Mesendoderm (in vitro differentiated cells): ENCODE results near the gene HDAC5.
"Not testable (repeated sequence)": the region's sequence is repeated elsewhere in the genome, so short reads cannot be mapped to it uniquely, and the experiment has no call there.

Experiments
- DNase-seq: peaks from one replicate; pipeline ENCODE4 v3.0.0; 2013
- H2AK5ac ChIP-seq: 2 replicates; pipeline ENCODE4 v1.6.1; 2013; ENCODE audit warnings: low read length, inconsistent platforms
- H2BK120ac ChIP-seq: 2 replicates; pipeline ENCODE4 v1.6.1; 2013; ENCODE audit warnings: low read depth, mild to moderate bottlenecking, low read length, moderate library complexity, mixed read lengths
- H2BK15ac ChIP-seq: replicated peaks from 2 replicates; pipeline ENCODE4 v1.6.1; 2013; ENCODE audit warnings: low read depth, mild to moderate bottlenecking, moderate library complexity
- H2BK5ac ChIP-seq: 2 replicates; pipeline ENCODE4 v1.6.1; 2013; ENCODE audit warnings: low read length, inconsistent platforms
- H3K18ac ChIP-seq: 2 replicates; pipeline ENCODE4 v1.6.1; 2013; ENCODE audit warnings: mild to moderate bottlenecking, low read length, mixed read lengths
- H3K23ac ChIP-seq: one replicate; pipeline ENCODE4 v1.6.1; 2013; ENCODE audit warnings: low read length
- H3K27ac ChIP-seq: 2 replicates; pipeline ENCODE4 v1.5.1; 2013; ENCODE audit warnings: low read depth, mild to moderate bottlenecking, inconsistent platforms, low read length, moderate library complexity
- H3K27me3 ChIP-seq: 2 replicates; pipeline ENCODE4 v1.6.1; 2013; ENCODE audit warnings: low read length, control low read depth, mild to moderate bottlenecking, inconsistent platforms; ENCODE audit not compliant: insufficient read depth, poor library complexity
- H3K36me3 ChIP-seq: 2 replicates; pipeline ENCODE4 v1.6.1; 2013; ENCODE audit warnings: low read length, inconsistent platforms; ENCODE audit not compliant: control insufficient read depth, insufficient read depth
- H3K4ac ChIP-seq: one replicate; pipeline ENCODE4 v1.6.1; 2013; ENCODE audit warnings: low read depth, mild to moderate bottlenecking, low read length, moderate library complexity
- H3K4me1 ChIP-seq: 2 replicates; pipeline ENCODE4 v1.6.1; 2013; ENCODE audit warnings: low read depth, low read length, inconsistent platforms; ENCODE audit not compliant: control insufficient read depth
- H3K4me2 ChIP-seq: 2 replicates; pipeline ENCODE4 v1.6.1; 2013; ENCODE audit warnings: low read length
- H3K4me3 ChIP-seq: 2 replicates; pipeline ENCODE4 v1.5.1; 2013; ENCODE audit warnings: mild to moderate bottlenecking, low read length
- H3K56ac ChIP-seq: one replicate; pipeline ENCODE4 v1.6.1; 2013; ENCODE audit warnings: low read length
- H3K79me1 ChIP-seq: 2 replicates; pipeline ENCODE4 v1.6.1; 2013; ENCODE audit warnings: low read length, inconsistent platforms
- H3K79me2 ChIP-seq: 2 replicates; pipeline ENCODE4 v1.6.1; 2013; ENCODE audit warnings: mild to moderate bottlenecking, low read length; ENCODE audit not compliant: control insufficient read depth, insufficient read depth
- H3K9ac ChIP-seq: 2 replicates; pipeline ENCODE4 v1.6.1; 2013; ENCODE audit warnings: low read length, inconsistent platforms
- H4K5ac ChIP-seq: one replicate; pipeline ENCODE4 v1.6.1; 2013; ENCODE audit warnings: low read length
- H4K8ac ChIP-seq: one replicate; pipeline ENCODE4 v1.6.1; 2013; ENCODE audit warnings: low read depth, mild to moderate bottlenecking, control low read depth, low read length, moderate library complexity
- WGBS: extraction: QIAGEN DNeasy Blood & Tissue Kit; methylation state at CpG from one replicate; pipeline ENCODE4 v1.1.7; 2013; ENCODE audit warnings: low lambda C conversion rate, missing lambda C conversion rate; ENCODE audit not compliant: insufficient coverage; ENCODE audit errors: extremely low coverage; 5-methylcytosine and 5-hydroxymethylcytosine counted together

Gene HDAC5

GRCh38 chr17:44147812-44148211, 24.4 kb upstream of the HDAC5 start:
- Histone ChIP-seq H3K4me1 (no peaks in the 10 kb centered on the region), H4K8ac (no peak overlapping the region), H2BK5ac (no peak overlapping the region), H3K4me2 (no peak overlapping the region), H3K36me3 (peaks cover 14% of the 10 kb centered on the region), H2BK15ac (no peak overlapping the region), H3K79me1 (peaks cover 24% of the 10 kb centered on the region), H3K56ac (no peak overlapping the region), H3K79me2 (peaks cover 31% of the 10 kb centered on the region), H3K4ac (no peak overlapping the region), H3K27me3 (no peaks in the 10 kb centered on the region), H2BK120ac (no peak overlapping the region), H2AK5ac (no peak overlapping the region), H3K18ac (no peak overlapping the region), H3K4me3 (no peak overlapping the region), H4K5ac (no peak overlapping the region), H3K27ac (no peak overlapping the region), H3K9ac (no peak overlapping the region), H3K23ac (peak overlapping the region; percentile 45)
- no peak for DNase-seq
- WGBS, result no CpG with 5 or more reads among the region's 4 CpGs

- H4K8ac ChIP-seq, result no peak overlapping the region
- H2AK5ac ChIP-seq, result no peak overlapping the region
- H3K36me3 ChIP-seq, result peaks cover 10% of the 10 kb centered on the region
- no peak overlapping the region for H4K5ac ChIP-seq
- no peak overlapping the region for H3K18ac ChIP-seq
- no peak overlapping the region for H3K4me2 ChIP-seq
- peak; percentile 91 for DNase-seq
- H3K27ac ChIP-seq, result peak overlapping the region; percentile 18
- H3K79me2 ChIP-seq, result peaks cover 31% of the 10 kb centered on the region
- H3K56ac ChIP-seq, result no peak overlapping the region
- H3K27me3 ChIP-seq, result no peaks in the 10 kb centered on the region
- no peak overlapping the region for H3K23ac ChIP-seq
- no peak overlapping the region for H3K9ac ChIP-seq
- peaks cover 2% of the 10 kb centered on the region for H3K4me1 ChIP-seq
- no peak overlapping the region for H3K4ac ChIP-seq
- H3K79me1 ChIP-seq, result peaks cover 22% of the 10 kb centered on the region
- no peak overlapping the region for H2BK5ac ChIP-seq
- no peak overlapping the region for H2BK15ac ChIP-seq
- no peak overlapping the region for H2BK120ac ChIP-seq
- no peak overlapping the region for H3K4me3 ChIP-seq
- no CpG with 5 or more reads among the region's 2 CpGs for WGBS
Observed at GRCh38 chr17:44146375-44147346, 23.2 kb upstream of the HDAC5 start.

- Histone ChIP-seq H3K27ac (peak overlapping the region; percentile 37), H3K56ac (no peak overlapping the region), H3K36me3 (peaks cover 10% of the 10 kb centered on the region), H4K8ac (no peak overlapping the region), H3K4me3 (no peak overlapping the region), H2BK120ac (no peak overlapping the region), H3K23ac (no peak overlapping the region), H3K4me1 (peaks cover 2% of the 10 kb centered on the region), H3K4ac (no peak overlapping the region), H3K27me3 (no peaks in the 10 kb centered on the region), H3K79me2 (peaks cover 23% of the 10 kb centered on the region), H3K18ac (no peak overlapping the region), H3K4me2 (no peak overlapping the region), H3K9ac (no peak overlapping the region), H4K5ac (no peak overlapping the region), H2BK15ac (no peak overlapping the region), H2BK5ac (no peak overlapping the region), H3K79me1 (peaks cover 16% of the 10 kb centered on the region), H2AK5ac (no peak overlapping the region)
- no CpG with 5 or more reads among the region's 7 CpGs for WGBS
- peak; percentile 40 for DNase-seq
Observed at GRCh38 chr17:44144966-44145739, 21.7 kb upstream of the HDAC5 start.

- not testable (repeated sequence) for H2BK15ac ChIP-seq, H3K4ac ChIP-seq, H3K4me2 ChIP-seq, H3K9ac ChIP-seq, H4K8ac ChIP-seq, H2BK120ac ChIP-seq, H3K18ac ChIP-seq, H3K27me3 ChIP-seq, H3K4me1 ChIP-seq, H3K56ac ChIP-seq, H3K27ac ChIP-seq, H2AK5ac ChIP-seq, H3K36me3 ChIP-seq, H3K23ac ChIP-seq, H3K4me3 ChIP-seq, H2BK5ac ChIP-seq, DNase-seq, H4K5ac ChIP-seq
- Histone ChIP-seq H3K79me2 (peaks cover 17% of the 10 kb centered on the region), H3K79me1 (peaks cover 13% of the 10 kb centered on the region)
- WGBS, result no CpG with 5 or more reads among the region's 8 CpGs
Observed at GRCh38 chr17:44143921-44144320, 20.5 kb upstream of the HDAC5 start.

- DNase-seq, result peak; percentile 95
- peak overlapping the region; percentile 7 for H3K27ac ChIP-seq
Observed at GRCh38 chr17:44137891-44138709, 14.7 kb upstream of the HDAC5 start.

More at GRCh38 chr17:44137891-44138709, 14.7 kb upstream of the HDAC5 start:
- Histone ChIP-seq H3K79me1 (peaks cover 4% of the 10 kb centered on the region), H3K9ac (peak overlapping the region; percentile 49), H2BK120ac (no peak overlapping the region), H3K56ac (peak overlapping the region; percentile 84), H3K23ac (no peak overlapping the region), H3K4me2 (peak overlapping the region; percentile 57), H2BK15ac (no peak overlapping the region), H3K27me3 (no peaks in the 10 kb centered on the region), H4K8ac (no peak overlapping the region), H3K4me1 (peaks cover 12% of the 10 kb centered on the region), H3K18ac (no peak overlapping the region), H2BK5ac (peak overlapping the region; percentile 23), H2AK5ac (peak overlapping the region; percentile 69), H3K79me2 (peaks cover 7% of the 10 kb centered on the region), H3K36me3 (no peaks in the 10 kb centered on the region), H3K4ac (no peak overlapping the region), H3K4me3 (no peak overlapping the region), H4K5ac (no peak overlapping the region)
- no CpG with 5 or more reads among the region's 20 CpGs for WGBS
